ENCODE data around the gene NOS3.
"Not testable (repeated sequence)": the region's sequence is repeated elsewhere in the genome, so short reads cannot be mapped to it uniquely, and the experiment has no call there.

NOS3 gene

GRCh38 chr7:151035902-151036301 lies 45.1 kb downstream of the NOS3 start:
- no peak for DNase-seq (ENCODE audit: low read depth in 2 of 2)

DNA sequence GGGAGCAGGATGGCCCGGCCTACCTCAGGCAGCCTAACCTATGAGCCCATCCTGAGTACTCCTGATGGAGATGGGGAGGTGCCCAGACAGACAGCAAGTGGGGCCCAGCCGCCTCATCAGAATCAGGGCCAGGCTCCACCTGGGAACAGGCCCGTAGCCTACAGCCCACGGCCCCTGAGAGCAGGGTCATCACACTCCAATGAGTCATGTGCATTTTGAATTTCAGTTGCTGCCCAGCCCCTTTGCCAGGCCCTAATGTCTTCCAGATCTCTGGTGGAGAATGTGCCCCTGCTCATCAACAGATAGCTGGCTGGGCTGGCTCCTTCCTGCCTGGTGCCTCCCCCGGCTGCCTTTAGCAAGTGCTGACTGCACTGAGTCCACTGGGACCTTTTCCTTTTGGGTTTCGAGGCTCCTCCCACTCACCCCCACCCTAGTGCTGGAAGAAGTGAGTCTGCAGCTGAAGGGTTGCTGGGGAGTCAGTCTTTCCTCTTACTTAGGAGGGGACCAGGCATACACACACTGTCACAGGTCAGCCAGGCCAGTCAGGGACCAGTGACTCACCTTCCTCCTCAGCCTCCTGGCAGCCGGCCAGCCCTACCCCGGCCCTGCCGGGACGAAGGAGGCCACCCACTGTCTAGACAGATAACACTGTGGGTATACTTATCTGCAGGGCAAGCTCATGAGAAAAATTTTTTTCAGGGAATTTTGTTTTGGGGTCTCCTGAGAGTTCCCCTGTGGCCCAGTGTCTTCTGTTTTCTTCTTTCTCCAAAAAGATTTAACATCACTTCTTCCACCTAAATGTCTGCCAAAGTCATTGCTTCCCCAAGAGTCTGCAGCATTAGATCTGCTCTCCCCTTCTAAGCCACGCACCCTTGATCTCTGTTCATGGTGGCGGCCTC lies 48.4 kb downstream of the NOS3 start:
- peak; percentile 68 to 75 for DNase-seq (ENCODE audit: low read depth in 2 of 2)

DNA sequence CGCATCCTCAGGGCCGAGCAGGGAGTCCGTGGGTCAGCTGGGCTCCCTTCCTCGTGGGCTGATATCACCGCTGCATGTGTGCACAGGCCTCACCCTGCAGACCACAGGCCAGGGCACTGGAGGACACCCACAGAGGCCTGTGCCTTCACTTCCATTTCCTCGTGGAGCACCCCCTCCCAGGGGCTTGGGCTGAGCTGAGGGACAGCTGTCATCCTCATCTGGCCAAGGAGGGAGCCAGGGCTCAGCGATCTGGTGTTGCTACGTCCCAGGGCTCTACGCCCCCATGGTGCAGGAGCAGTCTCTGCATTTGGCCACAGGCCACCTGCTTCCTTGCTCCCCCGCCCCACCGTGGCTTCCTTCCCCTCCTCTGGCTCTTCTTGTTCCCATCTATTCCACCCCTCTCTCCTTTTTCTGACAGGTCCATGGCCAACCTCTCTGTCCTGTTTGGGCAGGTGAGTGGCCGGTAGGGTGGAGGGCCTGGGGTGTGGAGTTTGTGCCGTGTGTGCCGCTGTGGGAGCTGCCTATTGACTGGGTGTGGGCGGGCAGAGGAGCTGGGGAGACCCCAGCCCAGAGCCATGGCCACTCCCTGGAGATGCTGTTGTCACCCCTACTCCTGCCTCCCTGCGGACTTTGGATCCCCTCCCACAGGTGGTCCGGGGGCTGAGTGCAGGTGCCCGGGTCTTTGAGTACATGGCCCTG lies 49.2 kb downstream of the NOS3 start:
- no peak for DNase-seq (ENCODE audit: low read depth in 2 of 2)

- DNase-seq (ENCODE audit: low read depth in 2 of 2): no peak
Observed at GRCh38 chr7:151040616-151041375, 50.0 kb downstream of the NOS3 start.

GRCh38 chr7:151043449-151043848 lies 52.6 kb downstream of the NOS3 start:
- DNase-seq (ENCODE audit: low read depth in 2 of 2): not testable (repeated sequence)

- DNase-seq (ENCODE audit: low read depth in 2 of 2): no peak
Observed at GRCh38 chr7:151043959-151044358, 53.1 kb downstream of the NOS3 start.

GRCh38 chr7:151045262-151045661 lies 54.4 kb downstream of the NOS3 start:
- no peak for DNase-seq (ENCODE audit: low read depth in 2 of 2)

GRCh38 chr7:151045967-151046366 lies 55.1 kb downstream of the NOS3 start:
- no peak for DNase-seq (ENCODE audit: low read depth in 2 of 2)

- DNase-seq (ENCODE audit: low read depth in 2 of 2): no peak
Observed at GRCh38 chr7:151046603-151047573, 56.1 kb downstream of the NOS3 start.

DNA sequence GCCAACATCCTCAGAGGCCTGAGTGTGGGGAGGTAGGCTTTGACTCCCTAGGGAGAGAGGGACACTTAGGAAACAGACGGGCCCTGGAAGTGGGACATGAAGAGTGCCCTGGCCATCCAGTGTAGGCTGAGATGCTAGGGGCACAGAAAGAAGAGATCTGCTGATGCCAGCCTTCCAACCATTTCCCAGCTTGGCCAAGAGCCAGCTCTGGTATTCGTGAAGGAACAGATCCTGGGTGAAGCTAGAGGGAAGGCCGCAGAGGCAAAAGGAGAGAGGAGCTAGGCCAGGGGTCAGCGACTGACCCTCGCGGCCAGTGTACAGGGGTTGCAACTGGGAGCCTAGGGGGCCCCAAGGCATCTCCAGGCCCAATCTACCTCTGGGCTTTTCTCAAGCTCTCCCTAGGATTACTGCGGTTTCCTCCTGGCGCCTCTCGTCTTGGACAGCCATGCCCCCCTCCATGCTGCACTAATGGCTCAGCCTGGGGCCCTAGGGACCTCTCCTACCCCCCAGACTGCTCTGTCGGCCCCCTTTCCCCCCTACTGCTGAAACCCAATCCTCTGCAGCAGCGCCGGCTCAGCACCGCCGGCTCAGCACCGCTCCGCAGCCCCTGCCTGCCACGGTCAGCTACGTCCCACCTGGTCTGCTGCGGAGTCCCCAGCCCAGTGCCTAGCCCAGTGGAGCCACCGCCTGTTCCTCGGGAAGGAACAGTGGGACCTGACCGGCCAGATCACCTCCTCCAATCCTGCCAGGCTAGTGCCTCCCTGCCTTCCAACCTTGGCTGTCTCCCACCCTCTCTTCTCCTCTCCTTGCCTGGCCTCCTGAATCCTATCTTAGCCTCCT lies 57.4 kb downstream of the NOS3 start, which contains the start of gene ASIC3:
Gene ASIC3 (plus strand): TSS at position 556 of the 840 bp plus-strand sequence. CDS start 355 bp downstream, outside the sequence.
- no peak for DNase-seq (ENCODE audit: low read depth in 2 of 2)

- no peak for DNase-seq (ENCODE audit: low read depth in 2 of 2)
Observed at GRCh38 chr7:151048911-151049463, 58.2 kb downstream of the NOS3 start.

DNA sequence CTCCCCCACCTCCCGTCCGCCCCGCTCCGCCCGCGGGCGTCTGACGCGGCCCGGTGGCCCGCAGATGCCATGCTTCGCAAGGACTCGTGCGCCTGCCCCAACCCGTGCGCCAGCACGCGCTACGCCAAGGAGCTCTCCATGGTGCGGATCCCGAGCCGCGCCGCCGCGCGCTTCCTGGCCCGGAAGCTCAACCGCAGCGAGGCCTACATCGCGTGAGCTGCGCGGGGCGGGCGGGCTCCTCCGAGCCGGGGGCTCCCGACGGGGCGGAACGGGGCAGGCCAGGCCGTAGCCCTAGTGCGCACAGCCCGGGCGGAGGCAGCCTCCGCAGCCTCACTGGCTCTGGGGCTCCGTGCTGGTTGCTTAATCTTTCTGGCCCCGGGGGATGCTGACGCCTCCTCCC lies 60.3 kb downstream of the NOS3 start:
- DNase-seq (ENCODE audit: low read depth in 2 of 2): peak in 1 of 2 donors; percentile 30

DNA sequence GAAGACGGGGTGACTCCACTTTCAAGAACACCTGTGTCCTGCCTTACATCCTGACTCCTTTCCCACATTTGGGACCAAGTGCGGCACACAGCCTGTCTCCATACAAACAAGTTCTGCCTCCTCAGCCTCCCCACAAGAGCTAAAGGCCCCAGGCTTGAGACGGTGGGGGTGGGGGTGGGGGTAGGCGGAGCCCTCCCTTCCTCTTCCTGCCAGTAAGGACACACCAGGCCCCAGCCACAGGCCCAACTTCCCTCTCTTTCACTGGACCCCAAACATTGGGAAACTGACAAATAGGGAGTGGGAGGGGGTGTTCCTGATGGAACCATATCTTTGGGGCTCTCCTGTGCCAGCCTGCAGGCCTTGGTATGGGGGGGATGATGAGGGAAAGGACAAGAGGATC lies 62.3 kb downstream of the NOS3 start:
- DNase-seq (ENCODE audit: low read depth in 2 of 2): no peak

DNA sequence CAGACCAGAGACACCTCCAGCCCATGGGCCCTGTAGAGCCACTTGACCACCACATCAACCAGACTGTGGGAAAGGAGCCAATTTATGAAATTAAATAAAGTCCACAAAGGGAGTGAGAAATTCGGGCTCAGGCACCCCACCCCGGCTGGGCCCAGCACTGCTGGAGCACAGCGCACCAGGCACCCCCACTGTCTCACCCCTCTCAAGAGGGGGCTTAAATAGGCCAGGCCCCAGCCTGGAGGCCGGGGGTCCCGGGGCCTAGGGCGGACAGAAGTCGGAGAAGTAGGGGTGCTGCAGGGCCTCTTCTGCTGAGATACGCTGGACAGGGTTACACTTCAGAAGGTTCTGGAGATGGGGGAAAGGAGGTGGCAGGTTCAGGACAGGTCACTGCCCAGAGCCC lies 62.9 kb downstream of the NOS3 start:
- DNase-seq (ENCODE audit: low read depth in 2 of 2): no peak

DNA sequence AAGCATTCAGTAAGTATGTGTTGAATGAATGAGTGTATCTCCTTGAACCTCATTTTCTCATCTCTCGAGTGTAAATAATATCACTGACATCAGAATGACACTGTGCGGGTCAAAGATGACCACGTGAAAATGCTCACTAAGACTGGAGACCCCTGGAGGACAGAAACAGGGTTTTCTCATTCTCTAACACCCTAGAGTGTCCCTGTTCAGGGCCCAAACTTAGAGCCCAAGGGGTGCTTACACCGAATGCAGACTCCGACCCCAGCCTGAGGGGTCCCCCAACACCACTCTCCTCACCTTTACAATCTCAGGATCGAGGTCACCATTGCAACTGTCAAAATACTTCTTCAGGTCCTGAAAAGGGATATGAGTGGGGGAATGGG lies 65.5 kb downstream of the NOS3 start:
- DNase-seq (ENCODE audit: low read depth in 2 of 2): no peak

- DNase-seq (ENCODE audit: low read depth in 2 of 2): no peak
Observed at GRCh38 chr7:151056666-151057505, 66.1 kb downstream of the NOS3 start.

DNA sequence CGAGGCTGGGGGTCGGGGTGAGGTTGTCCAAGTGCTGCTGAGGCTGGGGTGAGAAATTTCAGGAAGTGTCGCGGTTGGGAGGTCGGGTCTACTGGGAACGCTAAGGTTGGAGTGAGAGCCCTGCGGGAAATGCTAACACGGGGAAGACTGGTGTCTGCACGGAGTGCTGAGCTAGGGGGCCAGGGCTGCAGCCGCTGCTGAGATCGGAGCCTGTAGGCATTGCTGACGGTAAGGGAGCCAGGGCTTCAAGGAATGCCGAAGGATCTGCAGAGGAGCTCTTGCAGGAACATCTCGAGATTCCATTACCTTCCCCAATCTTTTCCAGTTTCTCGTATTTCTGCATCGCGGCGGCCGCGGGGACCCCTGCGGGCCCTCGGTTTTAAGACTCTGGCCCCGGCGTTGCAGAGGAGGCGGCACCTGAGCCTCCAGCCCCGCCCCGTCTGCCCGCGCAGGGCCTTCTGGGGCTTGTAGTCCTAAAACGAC lies 66.7 kb downstream of the NOS3 start, which contains the start of gene CDK5:
Gene CDK5 (minus strand): TSS at position 392 of the 483 bp plus-strand sequence. CDS start 49 bp downstream, at position 343.
- DNase-seq (ENCODE audit: low read depth in 2 of 2): no peak

- peak; percentile 95 to 96 for DNase-seq (ENCODE audit: low read depth in 2 of 2)
Observed at GRCh38 chr7:151057989-151058780, 67.4 kb downstream of the NOS3 start.

All from stimulated activated CD8-positive, alpha-beta memory T cell treated with anti-CD3 and anti-CD28 coated beads, Interleukin-7, amount 100 ng/mL, for 4 hours (primary cell).